ENCODE data around the gene SSX2IP. TPM values are rescaled to one million over a fixed set of nuclear protein-coding genes. Genes with fewer than 3 reads are reported as not detected.
A peak's percentile ranks its signal among the peaks of the same experiment; 100 is the strongest.

The SSX2IP gene
- total and polyA plus RNA-seq, 9 of the 15 experiments (the other 6 are each of a cell fraction or from before 2014, with no cell fraction given), result 20.6 to 96.7 (median 61.7) TPM

DNA sequence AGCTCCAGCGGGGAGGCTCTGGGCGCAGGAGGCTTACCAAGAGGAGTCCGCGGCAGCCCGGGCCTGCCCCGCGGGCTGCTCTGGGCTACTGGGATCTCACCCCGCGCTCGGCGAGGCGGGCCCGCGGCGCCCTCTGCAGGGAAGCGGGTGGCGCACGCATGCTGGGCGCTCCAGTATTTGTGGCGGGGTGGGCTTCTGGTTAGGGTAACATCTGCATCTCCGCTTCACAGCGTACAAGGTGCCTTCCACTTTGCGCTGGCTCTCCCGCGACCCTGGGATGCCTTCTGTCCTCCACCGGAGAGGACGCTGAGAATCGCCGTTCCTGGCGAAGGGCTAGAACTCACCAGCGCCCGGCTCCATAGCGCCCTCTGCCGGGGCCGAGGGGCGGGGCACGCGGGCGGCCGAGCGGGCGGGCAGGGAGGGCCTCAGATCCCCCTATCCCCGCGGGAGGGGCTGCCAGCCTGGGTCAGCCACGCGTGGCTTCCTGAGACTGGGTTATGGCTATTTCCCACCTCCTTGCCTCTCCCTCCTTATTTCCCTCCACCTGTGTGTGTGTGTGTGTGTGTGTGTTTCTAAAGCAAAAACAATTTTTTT lies 69.4 kb downstream of the SSX2IP start (continued):
- TF ChIP-seq, protein P1, sequence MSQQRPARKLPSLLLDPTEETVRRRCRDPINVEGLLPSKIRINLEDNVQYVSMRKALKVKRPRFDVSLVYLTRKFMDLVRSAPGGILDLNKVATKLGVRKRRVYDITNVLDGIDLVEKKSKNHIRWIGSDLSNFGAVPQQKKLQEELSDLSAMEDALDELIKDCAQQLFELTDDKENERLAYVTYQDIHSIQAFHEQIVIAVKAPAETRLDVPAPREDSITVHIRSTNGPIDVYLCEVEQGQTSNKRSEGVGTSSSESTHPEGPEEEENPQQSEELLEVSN (IDR thresholded peaks at IDR 0.05; ENCODE audit: borderline replicate concordance in 1 of 2, extremely low read depth in 1 of 2, insufficient read depth in 1 of 2, insufficient read length in 1 of 2, low read depth in 1 of 2, low read length in 1 of 2, poor library complexity in 1 of 2, severe bottlenecking in 1 of 2), result peak; percentile 36 to 71
- peak; percentile 64; the same call in 1 of the 2 replicates for TF ChIP-seq SMARCC2 (IDR thresholded peaks at IDR 0.05; ENCODE audit: low read depth)
- peak; percentile 14; the same call in 1 of the 2 replicates for TF ChIP-seq LARP7 (IDR thresholded peaks at IDR 0.05)
- TF ChIP-seq ZBED1 (IDR thresholded peaks at IDR 0.05), result 0 out of 2 replicates have a peak, but pooled peaks have one; percentile 43
- TF ChIP-seq GABPB1 (CRISPR knock-in tag; IDR thresholded peaks at IDR 0.05), result peak; percentile 77
- TF ChIP-seq ZNF583 (CRISPR knock-in tag; IDR thresholded peaks at IDR 0.05), result no peak
- peak; percentile 9; the same call in 1 of the 2 replicates for TF ChIP-seq CBX5 (IDR thresholded peaks at IDR 0.05; ENCODE audit: borderline replicate concordance, low read depth)
- TF ChIP-seq, protein P2, sequence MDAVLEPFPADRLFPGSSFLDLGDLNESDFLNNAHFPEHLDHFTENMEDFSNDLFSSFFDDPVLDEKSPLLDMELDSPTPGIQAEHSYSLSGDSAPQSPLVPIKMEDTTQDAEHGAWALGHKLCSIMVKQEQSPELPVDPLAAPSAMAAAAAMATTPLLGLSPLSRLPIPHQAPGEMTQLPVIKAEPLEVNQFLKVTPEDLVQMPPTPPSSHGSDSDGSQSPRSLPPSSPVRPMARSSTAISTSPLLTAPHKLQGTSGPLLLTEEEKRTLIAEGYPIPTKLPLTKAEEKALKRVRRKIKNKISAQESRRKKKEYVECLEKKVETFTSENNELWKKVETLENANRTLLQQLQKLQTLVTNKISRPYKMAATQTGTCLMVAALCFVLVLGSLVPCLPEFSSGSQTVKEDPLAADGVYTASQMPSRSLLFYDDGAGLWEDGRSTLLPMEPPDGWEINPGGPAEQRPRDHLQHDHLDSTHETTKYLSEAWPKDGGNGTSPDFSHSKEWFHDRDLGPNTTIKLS (IDR thresholded peaks at IDR 0.05; ENCODE audit: borderline replicate concordance, low read depth), result peak; percentile 43; the same call in 1 of the 2 replicates
- 0 out of 2 replicates have a peak, but pooled peaks have one; percentile 42 for TF ChIP-seq NCOA1 (IDR thresholded peaks at IDR 0.05; ENCODE audit: low read depth)
- peak; percentile 74 for TF ChIP-seq FIP1L1 (IDR thresholded peaks at IDR 0.05; ENCODE audit: low read depth, low read length, poor library complexity, severe bottlenecking)
- 0 out of 2 replicates have a peak, but pooled peaks have one; percentile 64 for TF ChIP-seq ZNF282 (CRISPR knock-in tag; IDR thresholded peaks at IDR 0.05)
- TF ChIP-seq, protein P3, sequence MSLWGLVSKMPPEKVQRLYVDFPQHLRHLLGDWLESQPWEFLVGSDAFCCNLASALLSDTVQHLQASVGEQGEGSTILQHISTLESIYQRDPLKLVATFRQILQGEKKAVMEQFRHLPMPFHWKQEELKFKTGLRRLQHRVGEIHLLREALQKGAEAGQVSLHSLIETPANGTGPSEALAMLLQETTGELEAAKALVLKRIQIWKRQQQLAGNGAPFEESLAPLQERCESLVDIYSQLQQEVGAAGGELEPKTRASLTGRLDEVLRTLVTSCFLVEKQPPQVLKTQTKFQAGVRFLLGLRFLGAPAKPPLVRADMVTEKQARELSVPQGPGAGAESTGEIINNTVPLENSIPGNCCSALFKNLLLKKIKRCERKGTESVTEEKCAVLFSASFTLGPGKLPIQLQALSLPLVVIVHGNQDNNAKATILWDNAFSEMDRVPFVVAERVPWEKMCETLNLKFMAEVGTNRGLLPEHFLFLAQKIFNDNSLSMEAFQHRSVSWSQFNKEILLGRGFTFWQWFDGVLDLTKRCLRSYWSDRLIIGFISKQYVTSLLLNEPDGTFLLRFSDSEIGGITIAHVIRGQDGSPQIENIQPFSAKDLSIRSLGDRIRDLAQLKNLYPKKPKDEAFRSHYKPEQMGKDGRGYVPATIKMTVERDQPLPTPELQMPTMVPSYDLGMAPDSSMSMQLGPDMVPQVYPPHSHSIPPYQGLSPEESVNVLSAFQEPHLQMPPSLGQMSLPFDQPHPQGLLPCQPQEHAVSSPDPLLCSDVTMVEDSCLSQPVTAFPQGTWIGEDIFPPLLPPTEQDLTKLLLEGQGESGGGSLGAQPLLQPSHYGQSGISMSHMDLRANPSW (CRISPR knock-in tag; IDR thresholded peaks at IDR 0.05), result no peak

Data from K562 (cell line).